HAP-1 (cell line): ENCODE data around the gene DBP.

Experiments used
- DNase-seq, 2 experiments: peaks; one replicate each; pipeline ENCODE4 v3.0.0-alpha.2; 2016 to 2020; ENCODE audit warnings: low spot score in 2 of 2
- H3K27me3 ChIP-seq: fragments of 250-450 bp; sonication (Bioruptor Pico); 2 replicates; pipeline ENCODE4 v1.5.1; 2020; ENCODE audit warnings: low read depth, mild to moderate bottlenecking, moderate library complexity
- H3K36me3 ChIP-seq: fragments of 250-450 bp; sonication (Bioruptor Pico); replicated peaks from 2 replicates; pipeline ENCODE4 v1.5.1; 2020; ENCODE audit warnings: mild to moderate bottlenecking
- H3K4me1 ChIP-seq: fragments of 250-450 bp; sonication (Bioruptor Pico); 2 replicates; pipeline ENCODE4 v1.5.1; 2020; ENCODE audit warnings: mild to moderate bottlenecking
- H3K4me3 ChIP-seq: fragments of 250-450 bp; sonication (Bioruptor Pico); 2 replicates; pipeline ENCODE4 v1.5.1; 2020; ENCODE audit warnings: mild to moderate bottlenecking, moderate library complexity
- H3K9me3 ChIP-seq: fragments of 250-450 bp; sonication (Bioruptor Pico); 2 replicates; pipeline ENCODE4 v1.5.1; 2020; ENCODE audit warnings: mild to moderate bottlenecking, moderate library complexity
- in situ Hi-C: fragments of 300-500 bp; cut with MboI; formaldehyde crosslinking; loops from 3 replicates; pipeline ENCODE4 v1.14.3; 2020; ENCODE audit warnings: low sequenced_read_pairs, inconsistent platforms, mixed read lengths

DBP gene

DNA sequence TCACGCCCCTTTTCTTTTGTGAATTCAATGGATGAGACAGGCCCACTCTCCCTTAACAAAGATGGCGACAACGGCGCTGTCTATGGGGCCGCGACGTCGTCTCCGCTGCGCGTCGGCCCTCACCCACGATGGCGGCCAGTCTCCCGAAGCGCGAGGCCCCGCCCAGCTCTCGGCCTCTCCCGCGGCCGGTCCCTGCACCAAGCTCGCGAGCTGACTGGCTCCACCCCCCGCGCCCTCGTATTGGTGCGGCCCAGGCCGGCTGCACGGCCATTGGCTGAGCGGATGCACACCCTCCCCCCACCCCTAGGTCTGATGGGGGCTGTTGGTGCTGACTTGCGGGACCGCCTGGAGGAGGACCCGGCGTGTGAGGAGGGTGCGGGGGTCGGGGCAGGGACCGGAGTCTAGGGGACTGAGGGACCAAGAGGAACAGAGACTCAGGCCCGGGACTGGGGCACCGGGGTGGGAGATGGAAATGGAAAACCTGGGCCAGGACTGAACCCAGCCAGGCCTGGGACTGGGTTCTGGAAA is 13.0 kb downstream of the DBP start:
- in situ Hi-C loops, result no loop called here
- Histone ChIP-seq H3K4me1 (peaks cover 23% of the 10 kb centered on the region), H3K36me3 (peaks cover 4% of the 10 kb centered on the region), H3K9me3 (no peaks in the 10 kb centered on the region), H3K4me3 (peak overlapping the region; percentile 49), H3K27me3 (no peaks in the 10 kb centered on the region)
- DNase-seq, result peak; percentile 95 to 100

DNA sequence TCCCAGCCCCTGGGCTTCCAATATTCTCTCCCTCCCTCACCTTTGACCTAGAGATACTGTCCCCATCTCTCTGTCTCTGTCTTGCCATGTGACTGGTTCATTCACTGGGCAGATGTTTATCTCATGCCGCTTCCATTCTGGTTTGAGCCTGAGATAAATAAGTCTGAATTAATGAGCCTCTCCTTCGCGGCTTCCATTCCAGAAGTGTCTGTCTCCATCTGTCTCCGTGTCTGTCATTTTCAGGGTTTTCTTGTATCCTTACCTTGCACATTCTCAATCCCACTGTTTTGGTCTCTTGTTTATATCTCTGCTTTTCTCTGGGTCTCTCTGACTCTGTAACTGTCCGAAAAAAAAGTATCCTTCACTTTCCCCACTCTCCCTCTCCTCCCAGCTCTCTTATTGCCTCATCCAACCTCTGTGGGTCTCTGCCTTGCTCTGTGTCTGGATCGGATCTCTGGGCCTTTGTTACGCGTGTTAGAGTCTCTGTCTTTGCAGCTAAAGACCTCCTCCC is 13.6 kb downstream of the DBP start:
- peak overlapping the region; percentile 49 for H3K4me3 ChIP-seq
- no peak for DNase-seq
- H3K9me3 ChIP-seq, result no peaks in the 10 kb centered on the region
- H3K27me3 ChIP-seq, result no peaks in the 10 kb centered on the region
- H3K4me1 ChIP-seq, result peaks cover 23% of the 10 kb centered on the region
- in situ Hi-C loops, result no loop called here
- peaks cover 6% of the 10 kb centered on the region for H3K36me3 ChIP-seq

DNA sequence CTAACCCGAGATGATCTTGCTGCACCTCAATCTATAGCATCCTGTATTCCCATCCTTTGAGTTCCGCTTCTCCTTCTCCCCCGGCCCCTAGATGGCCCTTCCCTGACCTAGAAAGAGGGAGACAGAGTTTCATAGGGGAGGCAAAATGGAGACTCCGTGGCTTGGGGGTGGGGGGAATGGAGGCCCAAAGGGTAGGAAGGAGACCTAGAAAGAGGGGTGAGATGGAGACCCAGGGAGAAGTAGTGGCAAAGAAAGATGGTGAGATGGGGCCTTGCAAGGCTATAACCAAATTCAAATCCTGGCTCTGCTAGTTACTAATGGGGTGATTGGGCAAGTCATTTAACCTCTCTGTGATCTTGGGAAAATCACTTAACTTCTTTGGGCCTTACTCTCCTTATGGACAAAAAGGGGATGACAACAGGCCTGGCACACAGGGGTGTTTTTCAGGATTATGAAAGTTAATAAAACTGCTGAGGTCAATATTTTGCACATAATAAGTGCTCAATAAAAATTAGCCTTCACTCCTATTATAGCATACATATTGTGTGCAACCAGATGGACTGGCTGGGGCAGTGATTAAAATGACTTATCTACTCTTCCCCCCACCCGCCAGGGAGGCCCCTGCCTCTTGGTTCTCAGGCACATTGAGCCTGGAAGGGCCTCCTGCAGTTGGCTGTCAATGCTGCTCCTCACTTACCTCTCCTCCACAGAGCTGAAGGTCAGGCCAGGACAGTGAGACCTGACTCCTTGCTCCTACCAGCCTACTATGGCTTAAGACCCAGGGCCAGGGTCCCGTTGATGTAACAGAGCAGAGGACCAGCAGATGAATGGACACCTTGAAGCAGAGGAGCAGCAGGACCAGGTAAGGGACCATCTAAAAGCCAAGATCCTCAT is 17.2 kb downstream of the DBP start:
- in situ Hi-C loops, result no loop called here
- H3K36me3 ChIP-seq, result peaks cover 39% of the 10 kb centered on the region
- H3K4me1 ChIP-seq, result peaks cover 30% of the 10 kb centered on the region
- no peaks in the 10 kb centered on the region for H3K27me3 ChIP-seq
- peak overlapping the region; percentile 96 for H3K4me3 ChIP-seq
- no peaks in the 10 kb centered on the region for H3K9me3 ChIP-seq
- no peak for DNase-seq

DNA sequence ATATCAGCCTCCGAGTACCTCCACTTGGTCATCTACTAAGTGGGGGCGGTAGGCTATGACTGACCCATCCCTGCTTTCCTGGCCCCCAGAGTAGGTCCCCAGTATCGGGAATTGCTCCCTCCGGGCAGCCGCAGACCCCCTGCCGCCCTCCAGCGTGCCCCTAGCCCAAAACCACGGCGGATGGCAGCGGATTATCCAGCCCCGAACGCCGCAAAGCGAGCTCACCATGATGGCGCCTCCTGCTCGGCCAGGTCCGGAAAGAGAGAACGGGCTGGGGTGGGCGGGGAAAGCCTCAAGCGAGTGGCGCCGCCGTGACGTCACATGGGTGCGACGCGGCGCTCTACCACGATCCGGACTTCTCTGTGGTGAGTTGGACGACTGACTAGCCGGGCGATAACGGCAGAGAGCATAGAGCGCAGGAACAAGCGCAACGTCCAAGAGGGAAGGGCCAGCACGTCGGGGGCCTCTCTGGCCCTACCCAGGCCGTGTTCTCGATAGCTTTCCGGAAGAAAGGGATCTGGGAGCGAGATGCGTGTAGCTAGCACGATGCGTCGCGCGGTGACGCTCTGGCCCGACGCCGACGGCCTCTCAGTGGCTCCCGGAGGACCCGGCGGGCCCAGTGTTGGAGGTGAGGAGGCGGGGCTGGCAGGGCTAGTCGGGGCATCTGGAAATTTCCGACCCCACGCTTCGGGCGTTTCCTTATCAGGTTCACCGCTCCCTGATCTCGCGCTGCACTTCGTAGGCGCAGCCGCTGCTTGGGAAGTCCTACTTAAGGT is 18.1 kb downstream of the DBP start, which contains the start of the genes RPL18 and SPHK2:
RPL18 (minus strand) TSS at position 263 of the 776 bp plus-strand sequence; CDS start at position 228, 35 bp downstream.
SPHK2 (plus strand) TSS at position 591 of the 776 bp plus-strand sequence. CDS start 1,009 bp downstream, outside the sequence.
- Histone ChIP-seq H3K9me3 (no peaks in the 10 kb centered on the region), H3K36me3 (peaks cover 44% of the 10 kb centered on the region), H3K4me3 (peak within 1 kb of the TSS; percentile 96), H3K27me3 (no peaks in the 10 kb centered on the region), H3K4me1 (peaks cover 33% of the 10 kb centered on the region)
- in situ Hi-C loops, result no loop called here
- DNase-seq, result peak; percentile 97 to 98

DNA sequence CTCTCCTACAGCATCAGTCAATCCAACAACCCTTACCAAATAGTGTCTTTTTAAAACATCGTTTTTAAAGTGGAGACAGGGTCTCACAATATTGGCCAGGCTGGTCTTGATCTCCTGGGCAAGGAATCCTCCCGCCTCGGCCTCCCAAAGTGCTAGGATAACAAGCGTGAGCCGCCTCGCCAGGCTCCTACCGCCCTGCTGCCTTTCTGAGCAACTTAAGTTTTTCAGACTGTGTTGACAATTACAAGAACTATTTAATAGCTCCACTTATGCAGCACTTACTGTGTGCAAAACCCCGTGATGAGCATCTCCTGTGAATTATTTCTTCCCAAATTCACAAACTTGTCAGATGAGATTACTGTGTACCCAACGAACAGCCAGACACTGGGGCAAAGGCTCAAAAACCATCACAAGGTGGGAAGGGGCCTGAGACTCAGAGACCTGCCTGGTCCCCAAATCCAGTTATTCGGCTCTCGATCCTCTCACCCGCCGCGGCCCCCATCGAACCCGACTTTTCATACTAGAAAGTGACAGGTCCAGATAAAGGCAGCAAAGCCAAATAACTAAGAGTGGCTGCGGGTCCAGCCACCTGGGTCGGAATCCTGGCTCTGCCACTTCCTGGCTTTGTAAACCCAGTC is 18.8 kb downstream of the DBP start:
- Histone ChIP-seq H3K9me3 (no peaks in the 10 kb centered on the region), H3K4me3 (peak overlapping the region; percentile 96), H3K36me3 (peaks cover 44% of the 10 kb centered on the region), H3K4me1 (peaks cover 28% of the 10 kb centered on the region), H3K27me3 (no peaks in the 10 kb centered on the region)
- in situ Hi-C loops, result no loop called here
- no peak for DNase-seq

DNA sequence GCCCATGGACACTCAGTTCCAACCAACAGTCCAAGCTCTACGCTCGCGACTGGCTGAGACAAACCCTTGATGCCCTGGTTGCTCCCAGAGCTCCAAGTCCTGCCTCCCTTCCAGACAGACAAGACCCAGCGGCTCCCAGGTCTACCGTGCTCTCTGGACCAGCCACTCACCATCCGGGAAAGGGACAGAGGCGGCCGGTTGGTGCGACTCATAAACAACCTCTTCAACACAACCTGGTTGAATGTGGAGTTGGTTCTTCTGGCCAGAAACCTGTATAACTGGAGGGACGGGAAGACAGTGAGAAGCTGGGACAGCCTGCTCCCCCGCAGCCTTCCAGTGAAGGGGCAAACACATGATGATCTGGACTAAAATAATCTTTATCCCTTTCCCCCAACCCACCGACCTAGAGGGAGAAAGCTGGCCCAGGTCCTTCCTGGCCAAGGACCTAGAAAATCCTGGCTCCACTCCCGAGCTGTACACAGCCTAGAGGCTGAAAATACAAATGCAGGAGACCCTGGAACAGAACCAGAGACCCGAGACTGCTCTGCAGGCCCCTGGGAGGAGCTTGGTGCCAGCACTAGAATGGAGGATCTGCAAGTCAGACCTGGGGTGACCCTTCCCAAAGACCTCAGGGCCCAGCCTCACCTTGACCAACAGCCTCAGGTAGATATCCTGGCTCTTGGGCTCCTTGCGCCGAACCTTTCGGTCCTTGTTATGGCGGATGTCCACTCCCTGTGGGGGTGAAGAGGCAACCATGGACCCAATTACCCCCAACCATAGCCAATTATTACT is 19.8 kb downstream of the DBP start:
- in situ Hi-C loops, result no loop called here
- Histone ChIP-seq H3K4me3 (peak overlapping the region; percentile 96), H3K36me3 (peaks cover 44% of the 10 kb centered on the region), H3K4me1 (peaks cover 25% of the 10 kb centered on the region), H3K9me3 (no peaks in the 10 kb centered on the region), H3K27me3 (no peaks in the 10 kb centered on the region)
- peak in 1 of 2 experiments; percentile 29 for DNase-seq

DNA sequence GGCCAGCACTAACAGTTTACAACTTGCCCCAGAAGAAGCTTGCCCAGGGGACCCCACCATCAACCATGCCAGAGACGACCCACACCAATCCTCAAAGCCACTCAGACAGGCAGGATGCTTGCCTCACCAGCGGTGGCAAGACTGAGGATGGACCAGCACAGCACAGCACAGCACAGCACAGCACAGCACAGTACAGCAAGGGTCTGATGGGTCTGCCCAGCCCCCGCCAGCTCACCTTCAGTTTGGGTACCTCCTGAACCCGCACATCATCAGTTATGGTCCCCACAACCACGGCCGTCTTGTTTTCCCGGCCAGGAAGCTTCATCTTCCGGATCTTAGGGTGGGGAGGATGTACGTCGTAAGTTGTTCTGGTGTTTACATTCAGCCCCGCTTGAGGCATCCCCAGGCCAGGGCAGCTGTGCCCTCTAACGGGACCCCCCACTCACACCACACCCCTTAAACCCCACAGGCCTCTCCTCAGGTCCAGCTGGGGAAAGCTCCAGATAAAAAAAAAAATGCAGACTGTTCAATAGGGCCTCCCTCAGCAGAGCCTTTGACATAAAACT is 20.6 kb downstream of the DBP start:
- Histone ChIP-seq H3K27me3 (no peaks in the 10 kb centered on the region), H3K36me3 (peaks cover 48% of the 10 kb centered on the region), H3K9me3 (no peaks in the 10 kb centered on the region), H3K4me3 (no peak overlapping the region), H3K4me1 (peaks cover 25% of the 10 kb centered on the region)
- no peak for DNase-seq
- in situ Hi-C loops, result no loop called here

DNA sequence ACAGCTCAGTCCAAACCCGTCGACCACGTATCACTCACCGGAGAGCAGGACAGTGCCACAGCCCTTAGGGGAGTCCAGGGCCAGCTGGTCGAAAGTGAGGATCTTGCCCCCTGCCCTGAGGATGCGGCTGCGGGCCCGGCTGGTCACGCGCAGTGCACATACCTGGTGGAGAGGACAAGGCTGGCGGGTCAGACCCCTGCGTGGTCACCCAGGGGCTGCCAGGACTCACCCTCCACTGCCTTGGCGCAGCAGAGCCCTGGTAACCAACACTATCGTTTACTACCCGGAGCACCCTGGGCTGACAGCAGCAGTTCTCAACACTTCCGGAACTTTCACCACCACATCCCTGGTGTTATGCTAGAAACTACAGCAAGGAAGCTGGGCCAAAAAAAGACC is 21.1 kb downstream of the DBP start:
- peaks cover 25% of the 10 kb centered on the region for H3K4me1 ChIP-seq
- H3K9me3 ChIP-seq, result no peaks in the 10 kb centered on the region
- in situ Hi-C loops, result no loop called here
- no peak for DNase-seq
- no peak overlapping the region for H3K4me3 ChIP-seq
- peaks cover 48% of the 10 kb centered on the region for H3K36me3 ChIP-seq
- H3K27me3 ChIP-seq, result no peaks in the 10 kb centered on the region

DNA sequence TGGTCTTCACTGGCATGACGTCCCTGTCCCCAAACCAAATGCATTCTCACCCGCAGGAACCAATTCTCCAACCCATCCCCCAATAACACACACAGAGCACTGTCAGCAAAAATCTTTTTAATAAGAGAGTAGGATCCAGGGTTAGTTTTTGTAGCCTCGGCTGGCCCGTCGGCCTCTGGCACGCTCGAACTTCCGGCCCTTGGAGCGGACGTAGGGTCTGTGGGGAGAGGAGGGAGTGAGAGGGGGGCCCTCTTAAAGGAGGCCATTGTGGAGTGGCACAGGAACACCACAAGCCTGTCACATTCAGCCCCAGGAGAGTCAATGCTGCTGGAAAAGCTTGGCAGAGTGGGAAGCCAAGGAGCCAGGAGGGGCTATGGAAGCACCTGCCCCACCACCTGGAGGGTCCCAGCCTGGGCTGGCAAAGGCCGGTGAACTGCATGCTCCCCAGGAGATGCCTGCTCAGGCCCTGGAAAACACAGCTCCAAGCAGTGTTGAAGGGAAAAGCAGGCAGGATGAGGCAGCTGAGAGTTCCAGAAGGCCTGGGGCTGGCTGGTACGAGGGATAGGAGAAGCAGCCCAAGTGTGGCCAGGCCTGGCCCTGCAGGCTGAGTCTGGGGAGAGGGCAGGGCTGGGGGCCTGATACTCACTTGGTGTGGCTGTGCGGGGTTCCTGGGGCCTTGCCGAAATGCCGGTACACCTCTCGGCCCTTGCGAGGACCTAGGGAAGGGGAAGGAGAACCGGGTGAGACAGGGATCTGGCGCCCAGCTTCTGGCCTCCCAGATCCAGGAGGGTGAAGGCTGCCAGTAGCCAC is 21.7 kb downstream of the DBP start:
- DNase-seq, result peak in 1 of 2 experiments; percentile 26
- Histone ChIP-seq H3K4me1 (peaks cover 25% of the 10 kb centered on the region), H3K36me3 (peaks cover 48% of the 10 kb centered on the region), H3K4me3 (no peak overlapping the region), H3K9me3 (no peaks in the 10 kb centered on the region), H3K27me3 (no peaks in the 10 kb centered on the region)
- in situ Hi-C loops, result no loop called here

DNA sequence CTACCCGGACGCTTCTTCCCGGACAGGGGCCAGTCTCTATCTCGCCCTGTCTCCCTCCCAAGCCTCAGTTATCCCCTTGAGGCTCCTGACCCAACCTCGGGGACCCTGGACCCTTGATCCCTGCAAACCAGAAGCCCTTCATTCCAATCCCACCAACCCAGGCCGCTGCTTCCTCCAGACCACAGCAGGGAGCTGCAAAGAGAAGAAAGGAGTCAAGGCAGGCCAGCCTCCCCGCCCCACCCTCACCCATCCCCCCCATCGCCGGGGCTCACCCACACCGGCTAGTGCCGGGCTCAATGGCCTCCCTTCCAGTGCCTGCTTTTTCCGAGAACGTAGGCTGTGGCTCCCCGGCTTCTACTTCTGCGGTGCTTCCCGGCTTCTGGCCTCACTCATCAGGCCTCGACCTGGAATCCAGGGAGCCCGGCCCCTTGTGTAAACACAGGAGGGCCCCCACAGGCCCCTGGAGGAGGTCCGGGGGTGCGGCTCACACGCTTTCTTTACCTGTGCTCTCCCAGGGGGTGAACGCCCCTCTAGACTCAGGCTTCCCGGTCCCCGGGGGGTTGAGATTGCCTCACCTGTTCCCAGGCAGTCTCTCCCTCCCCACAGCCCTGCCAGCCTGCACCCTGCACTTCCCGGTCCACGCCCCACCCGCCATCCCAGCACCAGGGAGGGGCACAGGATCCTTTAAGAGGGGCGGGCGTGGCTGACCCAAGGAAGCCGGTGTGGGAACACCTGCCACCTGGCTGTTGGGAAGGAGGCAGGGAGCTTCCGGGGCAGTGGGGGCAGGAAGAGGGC is 22.5 kb downstream of the DBP start, which contains the start of gene FAM83E:
FAM83E (minus strand) TSS at position 641 of the 795 bp plus-strand sequence. CDS start 1,704 bp downstream, outside the sequence.
- H3K9me3 ChIP-seq, result no peaks in the 10 kb centered on the region
- no peaks in the 10 kb centered on the region for H3K27me3 ChIP-seq
- H3K4me3 ChIP-seq, result no peak within 1 kb of the TSS
- H3K36me3 ChIP-seq, result peaks cover 48% of the 10 kb centered on the region
- peaks cover 19% of the 10 kb centered on the region for H3K4me1 ChIP-seq
- in situ Hi-C loops, result no loop called here
- peak in 1 of 2 experiments; percentile 72 for DNase-seq

DNA sequence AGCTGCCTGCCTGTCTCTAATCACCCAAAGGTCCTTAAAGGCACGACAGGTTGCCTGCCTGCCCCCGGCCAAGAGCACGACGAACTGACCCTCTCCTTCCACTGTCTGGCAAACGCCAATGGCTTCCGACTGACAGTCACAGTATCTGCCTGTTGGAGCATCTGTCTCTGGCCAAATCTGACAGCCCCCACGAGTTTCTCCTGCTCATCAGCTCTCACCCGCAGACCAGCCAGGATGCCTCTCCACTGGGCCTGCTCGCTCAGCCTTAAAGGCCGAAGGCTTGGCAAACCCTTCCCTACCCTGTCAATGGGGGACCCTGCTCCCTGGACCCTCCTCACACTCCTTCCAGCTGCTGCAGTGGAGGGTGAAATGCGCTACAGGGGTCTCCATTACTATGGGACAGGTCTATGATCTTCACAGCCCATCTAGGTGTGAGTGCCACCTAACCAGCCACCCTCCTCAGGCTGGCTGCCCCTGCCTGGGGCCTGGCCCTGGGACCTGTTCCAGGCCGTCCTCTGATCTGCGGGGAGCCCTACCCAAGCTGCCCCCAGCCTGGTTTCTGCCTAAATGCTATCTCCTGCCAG is 23.2 kb downstream of the DBP start:
- DNase-seq, result no peak
- no peak overlapping the region for H3K4me3 ChIP-seq
- in situ Hi-C loops, result no loop called here
- peaks cover 18% of the 10 kb centered on the region for H3K4me1 ChIP-seq
- H3K27me3 ChIP-seq, result no peaks in the 10 kb centered on the region
- H3K36me3 ChIP-seq, result peaks cover 48% of the 10 kb centered on the region
- no peaks in the 10 kb centered on the region for H3K9me3 ChIP-seq
